ENCODE data around the gene SHANK1.
"Not testable (repeated sequence)": the region's sequence is repeated elsewhere in the genome, so short reads cannot be mapped to it uniquely, and the experiment has no call there.

Gene SHANK1

GRCh38 chr19:50633973-50634372, 85.6 kb downstream of the SHANK1 start:
- no peak for DNase-seq (ENCODE audit: low spot score)

- DNase-seq (ENCODE audit: low spot score) = no peak
Measured at GRCh38 chr19:50633359-50633758, 86.2 kb downstream of the SHANK1 start.

GRCh38 chr19:50632151-50632835, 87.3 kb downstream of the SHANK1 start:
- DNase-seq (ENCODE audit: low spot score) = no peak

GRCh38 chr19:50629801-50630200, 89.8 kb downstream of the SHANK1 start:
- no peak for DNase-seq (ENCODE audit: low spot score)

- no peak for DNase-seq (ENCODE audit: low spot score)
Measured at GRCh38 chr19:50629194-50629593, 90.4 kb downstream of the SHANK1 start.

- DNase-seq (ENCODE audit: low spot score) = no peak
Measured at GRCh38 chr19:50628551-50628950, 91.1 kb downstream of the SHANK1 start.

GRCh38 chr19:50628146-50628545, 91.5 kb downstream of the SHANK1 start:
- no peak for DNase-seq (ENCODE audit: low spot score)

GRCh38 chr19:50626795-50627194, 92.8 kb downstream of the SHANK1 start:
- DNase-seq (ENCODE audit: low spot score) = no peak

- no peak for DNase-seq (ENCODE audit: low spot score)
Measured at GRCh38 chr19:50626011-50626410, 93.6 kb downstream of the SHANK1 start.

GRCh38 chr19:50624949-50625600, 94.5 kb downstream of the SHANK1 start:
- DNase-seq (ENCODE audit: low spot score) = no peak

GRCh38 chr19:50620394-50620906, 99.2 kb downstream of the SHANK1 start:
- not testable (repeated sequence) for DNase-seq (ENCODE audit: low spot score)

GRCh38 chr19:50619184-50619583, 100.4 kb downstream of the SHANK1 start:
- DNase-seq (ENCODE audit: low spot score) = not testable (repeated sequence)

GRCh38 chr19:50618379-50618778, 101.2 kb downstream of the SHANK1 start:
- not testable (repeated sequence) for DNase-seq (ENCODE audit: low spot score)

GRCh38 chr19:50612504-50613404, 106.8 kb downstream of the SHANK1 start:
- not testable (repeated sequence) for DNase-seq (ENCODE audit: low spot score)

Data from cerebellar cortex (tissue), 1 donor.